ENCODE results near the gene SERPINB3.

DNA sequence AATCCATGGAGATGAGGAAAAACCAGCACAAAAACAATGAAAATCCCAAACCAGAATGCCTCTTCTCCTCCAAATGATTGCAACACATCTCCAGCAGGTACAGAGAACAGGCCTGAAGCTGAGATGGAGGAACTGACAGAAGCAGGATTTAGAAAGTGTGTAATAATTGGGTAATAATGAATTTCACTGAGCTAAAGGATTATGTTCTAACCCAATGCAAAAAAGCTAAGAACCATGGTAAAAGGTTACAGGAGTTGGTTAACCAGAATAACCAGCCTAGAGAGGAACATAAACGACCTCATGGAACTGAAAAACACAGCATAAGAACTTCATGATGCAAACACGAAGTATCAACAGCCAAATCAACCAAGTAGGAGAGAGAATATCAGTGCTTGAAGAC is 27.4 kb upstream of the SERPINB3 start:
- TF ChIP-seq, protein P1, sequence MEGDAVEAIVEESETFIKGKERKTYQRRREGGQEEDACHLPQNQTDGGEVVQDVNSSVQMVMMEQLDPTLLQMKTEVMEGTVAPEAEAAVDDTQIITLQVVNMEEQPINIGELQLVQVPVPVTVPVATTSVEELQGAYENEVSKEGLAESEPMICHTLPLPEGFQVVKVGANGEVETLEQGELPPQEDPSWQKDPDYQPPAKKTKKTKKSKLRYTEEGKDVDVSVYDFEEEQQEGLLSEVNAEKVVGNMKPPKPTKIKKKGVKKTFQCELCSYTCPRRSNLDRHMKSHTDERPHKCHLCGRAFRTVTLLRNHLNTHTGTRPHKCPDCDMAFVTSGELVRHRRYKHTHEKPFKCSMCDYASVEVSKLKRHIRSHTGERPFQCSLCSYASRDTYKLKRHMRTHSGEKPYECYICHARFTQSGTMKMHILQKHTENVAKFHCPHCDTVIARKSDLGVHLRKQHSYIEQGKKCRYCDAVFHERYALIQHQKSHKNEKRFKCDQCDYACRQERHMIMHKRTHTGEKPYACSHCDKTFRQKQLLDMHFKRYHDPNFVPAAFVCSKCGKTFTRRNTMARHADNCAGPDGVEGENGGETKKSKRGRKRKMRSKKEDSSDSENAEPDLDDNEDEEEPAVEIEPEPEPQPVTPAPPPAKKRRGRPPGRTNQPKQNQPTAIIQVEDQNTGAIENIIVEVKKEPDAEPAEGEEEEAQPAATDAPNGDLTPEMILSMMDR (IDR thresholded peaks at IDR 0.05) = no peak
- TF ChIP-seq POLR2AphosphoS5 (IDR thresholded peaks at IDR 0.05; ENCODE audit: insufficient read depth in 1 of 2, low read depth in 1 of 2) = peak in 1 of 2 donors; percentile 70

All from vagina (tissue), 2 donors.